Uterine smooth muscle cell (primary cell): ENCODE results near the gene BIN1. TPM values are rescaled to one million over a fixed set of nuclear protein-coding genes. Genes with fewer than 3 reads are reported as not detected.

Experiments used
- total RNA-seq: library from RNA; depleted of rRNA; stranded (reverse); fragments of >200 nt; gene quantifications from 2 replicates; pipeline ENCODE4 v1.2.3, GENCODE V29; 2014

BIN1 gene, protein sequence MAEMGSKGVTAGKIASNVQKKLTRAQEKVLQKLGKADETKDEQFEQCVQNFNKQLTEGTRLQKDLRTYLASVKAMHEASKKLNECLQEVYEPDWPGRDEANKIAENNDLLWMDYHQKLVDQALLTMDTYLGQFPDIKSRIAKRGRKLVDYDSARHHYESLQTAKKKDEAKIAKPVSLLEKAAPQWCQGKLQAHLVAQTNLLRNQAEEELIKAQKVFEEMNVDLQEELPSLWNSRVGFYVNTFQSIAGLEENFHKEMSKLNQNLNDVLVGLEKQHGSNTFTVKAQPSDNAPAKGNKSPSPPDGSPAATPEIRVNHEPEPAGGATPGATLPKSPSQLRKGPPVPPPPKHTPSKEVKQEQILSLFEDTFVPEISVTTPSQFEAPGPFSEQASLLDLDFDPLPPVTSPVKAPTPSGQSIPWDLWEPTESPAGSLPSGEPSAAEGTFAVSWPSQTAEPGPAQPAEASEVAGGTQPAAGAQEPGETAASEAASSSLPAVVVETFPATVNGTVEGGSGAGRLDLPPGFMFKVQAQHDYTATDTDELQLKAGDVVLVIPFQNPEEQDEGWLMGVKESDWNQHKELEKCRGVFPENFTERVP
- 46.1 and 50.6 TPM in 2 replicates for total RNA-seq

GRCh38 chr2:127106991-127107621 is at the start of gene BIN1:
BIN1 (minus strand) TSS chr2:127107154; CDS start chr2:127106943, 211 bp downstream.

Other genes starting within 250 kb of the BIN1 start
- gene TEX51, start 208.3 kb downstream of the BIN1 start, total RNA-seq, result not detected in 2 replicates
- not detected in 2 replicates for gene CYP27C1, start 113.1 kb upstream of the BIN1 start, total RNA-seq
- 53.6 and 63.7 TPM in 2 replicates for gene ERCC3, start 187.0 kb upstream of the BIN1 start, total RNA-seq